CD4-positive, alpha-beta T cell treated with Interleukin-4 for 4 hours (primary cell): Measurements from ENCODE around the gene E2F1.

ENCODE experiments used
- DNase-seq: peaks from one replicate; pipeline ENCODE4 v3.0.0-alpha.2; 2020

Gene E2F1

GRCh38 chr20:33669873-33670640, 16.1 kb downstream of the E2F1 start:
- DNase-seq = no peak

- DNase-seq = no peak
Measured at GRCh38 chr20:33669224-33669623, 17.0 kb downstream of the E2F1 start.

GRCh38 chr20:33668466-33669155, 17.6 kb downstream of the E2F1 start:
- no peak for DNase-seq

- peak; percentile 72 for DNase-seq
Measured at GRCh38 chr20:33667676-33668465, 18.3 kb downstream of the E2F1 start.

- DNase-seq = peak; percentile 23
Measured at GRCh38 chr20:33667245-33667675, 18.9 kb downstream of the E2F1 start.

- peak; percentile 84 for DNase-seq
Measured at GRCh38 chr20:33666293-33667244, 19.6 kb downstream of the E2F1 start, which contains the start of gene ACTL10. ACTL10 (plus strand) TSS chr20:33666943; CDS start chr20:33667498, 555 bp downstream.

- no peak for DNase-seq
Measured at GRCh38 chr20:33664762-33665144, 21.4 kb downstream of the E2F1 start.

GRCh38 chr20:33664085-33664761, 22.0 kb downstream of the E2F1 start:
- DNase-seq = no peak

- DNase-seq = peak; percentile 81
Measured at GRCh38 chr20:33663161-33664084, 22.8 kb downstream of the E2F1 start.

- no peak for DNase-seq
Measured at GRCh38 chr20:33662172-33662571, 24.0 kb downstream of the E2F1 start, which contains the start of gene C20orf144. C20orf144 (plus strand) TSS chr20:33662327; CDS start chr20:33662346, 19 bp downstream.

GRCh38 chr20:33660685-33661058, 25.5 kb downstream of the E2F1 start:
- no peak for DNase-seq

GRCh38 chr20:33660035-33660684, 26.0 kb downstream of the E2F1 start:
- no peak for DNase-seq

GRCh38 chr20:33659341-33660034, 26.7 kb downstream of the E2F1 start:
- no peak for DNase-seq

- DNase-seq = no peak
Measured at GRCh38 chr20:33658929-33659328, 27.3 kb downstream of the E2F1 start.

GRCh38 chr20:33658510-33658909, 27.7 kb downstream of the E2F1 start:
- DNase-seq = no peak

GRCh38 chr20:33657704-33658095, 28.5 kb downstream of the E2F1 start:
- no peak for DNase-seq

GRCh38 chr20:33656783-33657703, 29.1 kb downstream of the E2F1 start:
- no peak for DNase-seq
